MV-4-11 (cell line): ENCODE data around the gene DPY30.
A peak's percentile ranks its signal among the peaks of the same experiment; 100 is the strongest.

Experiments
- DNase-seq: peaks from one replicate; lab custom pipeline; 2025; lab: John Stamatoyannopoulos, UW

DPY30 gene

DNA sequence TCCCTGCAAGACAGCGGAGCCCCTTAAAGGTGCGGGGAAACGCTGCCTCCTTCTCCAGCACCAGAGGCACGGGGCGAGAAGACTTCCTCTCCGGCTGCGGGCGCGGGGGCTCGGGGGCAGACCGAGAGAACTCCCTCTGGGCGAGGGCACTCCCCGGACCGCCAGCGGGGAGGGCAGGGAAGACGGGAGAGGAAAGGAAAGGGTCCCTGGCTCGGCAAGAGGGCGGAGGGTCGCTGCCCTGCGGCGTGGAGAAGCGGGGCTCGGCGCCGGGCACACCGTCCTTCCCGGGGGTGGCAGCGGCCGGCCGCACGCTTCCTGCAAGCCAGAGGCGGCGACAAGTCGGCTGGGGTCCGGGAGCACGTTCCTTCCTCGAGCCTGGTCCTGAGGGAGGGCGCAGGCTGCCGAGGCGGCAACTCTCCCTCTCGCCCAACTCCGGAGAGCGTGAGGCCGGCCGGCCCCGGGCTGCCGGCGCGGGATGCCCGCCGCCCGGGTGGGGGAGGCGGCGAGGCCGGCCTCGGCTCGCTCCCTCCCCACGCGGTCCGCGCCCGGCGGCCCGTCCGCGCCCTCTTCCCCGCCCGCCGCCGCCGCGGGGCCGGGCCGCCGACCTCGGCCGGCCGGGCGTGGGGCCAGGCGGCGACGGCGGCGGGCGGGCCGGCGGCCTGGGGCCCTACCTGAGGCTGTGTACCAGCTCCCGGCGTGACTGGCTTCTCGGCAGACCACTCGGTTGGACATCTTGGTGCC lies 29.9 kb downstream of the DPY30 start:
- DNase-seq: no peak

DNA sequence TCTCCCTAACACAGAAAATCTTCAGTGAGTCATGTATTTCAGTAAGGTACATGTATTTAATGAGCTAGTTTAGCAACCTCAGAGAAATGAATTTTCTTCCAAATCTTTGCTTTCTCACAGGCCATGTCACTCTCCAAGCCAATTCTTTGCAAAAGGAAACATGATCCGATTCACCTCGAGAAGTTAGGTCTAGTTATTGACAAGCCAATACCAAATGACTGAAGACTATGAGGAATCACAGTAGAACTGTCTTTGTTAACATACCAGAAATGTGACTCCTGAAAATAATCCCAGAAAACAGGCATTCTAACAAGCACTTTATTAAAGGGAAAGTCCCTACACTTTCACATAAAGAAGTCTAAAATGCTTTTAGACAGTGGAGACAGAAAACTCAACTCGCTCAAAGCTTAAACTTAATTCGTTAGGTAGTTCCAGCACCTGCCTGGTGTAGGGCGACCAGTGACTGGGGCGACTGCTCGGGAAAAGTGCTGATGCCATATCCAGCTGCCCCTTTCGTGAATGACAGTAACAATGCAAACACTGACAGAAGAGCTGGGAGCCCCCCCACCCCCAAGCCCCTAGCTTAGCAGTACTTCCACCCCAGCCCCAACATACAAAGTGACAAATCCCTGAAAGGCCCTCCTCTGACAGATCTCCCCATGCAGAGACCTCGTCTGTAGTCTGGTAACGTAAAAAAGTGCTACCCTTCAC lies 30.6 kb downstream of the DPY30 start:
- no peak for DNase-seq

DNA sequence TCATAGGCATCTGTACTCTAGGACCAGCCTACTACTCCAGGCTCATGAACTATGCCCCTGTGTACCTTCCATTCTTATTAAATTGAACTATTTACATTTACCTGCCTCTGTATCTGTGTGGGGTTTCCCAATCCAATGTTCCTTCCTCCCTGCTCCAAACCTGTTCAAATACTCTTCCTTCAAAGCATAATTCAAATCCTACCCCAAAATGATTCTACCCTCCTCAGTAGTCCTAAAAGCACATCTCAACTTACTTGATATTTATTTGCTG lies 32.5 kb downstream of the DPY30 start:
- no peak for DNase-seq

DNA sequence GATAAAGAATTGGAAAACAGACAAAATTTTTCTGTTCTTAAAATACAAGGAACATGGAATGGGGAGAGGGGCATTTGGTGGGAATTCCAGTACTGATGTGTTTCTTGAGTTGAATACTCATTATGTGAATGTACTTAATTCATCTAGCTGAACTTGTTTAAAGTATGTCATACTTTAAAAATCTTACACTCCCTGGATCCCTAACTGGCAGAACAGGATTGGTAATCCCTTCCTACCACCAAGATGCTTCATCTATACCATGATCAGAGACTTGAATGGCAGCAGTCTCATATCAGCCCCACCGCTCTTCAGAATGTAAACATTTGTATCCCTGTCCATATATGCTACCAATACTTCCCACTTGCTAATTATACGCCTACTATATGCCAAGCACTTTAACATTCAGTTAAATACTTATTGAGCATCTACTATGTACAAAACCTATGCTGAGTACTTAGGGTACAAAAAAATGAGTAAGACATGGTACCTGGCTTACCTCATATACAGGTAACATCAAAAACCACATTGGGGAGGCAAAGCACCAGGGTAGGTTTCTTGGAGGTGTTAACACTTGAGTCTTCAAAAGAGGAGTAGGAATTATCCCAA lies 34.1 kb downstream of the DPY30 start:
- DNase-seq: no peak

DNA sequence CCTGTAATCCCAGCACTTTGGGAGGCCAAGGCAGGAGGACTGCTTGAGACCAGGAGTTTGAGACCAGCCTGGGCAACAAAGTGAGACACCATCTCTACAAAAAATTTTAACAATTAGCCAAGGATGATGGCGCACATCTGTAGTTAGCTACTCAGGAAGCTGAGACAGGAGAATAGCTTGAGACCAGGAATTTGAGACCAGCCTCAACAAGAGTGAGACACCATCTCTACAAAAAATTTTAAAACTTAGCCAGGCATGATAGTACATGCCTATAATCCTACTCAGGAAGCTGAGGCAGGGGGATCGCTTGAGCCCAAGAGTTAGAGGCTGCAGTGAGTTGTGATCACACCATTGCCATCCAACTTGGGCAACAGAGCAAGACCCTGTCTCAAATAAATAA lies 35.8 kb downstream of the DPY30 start:
- no peak for DNase-seq

DNA sequence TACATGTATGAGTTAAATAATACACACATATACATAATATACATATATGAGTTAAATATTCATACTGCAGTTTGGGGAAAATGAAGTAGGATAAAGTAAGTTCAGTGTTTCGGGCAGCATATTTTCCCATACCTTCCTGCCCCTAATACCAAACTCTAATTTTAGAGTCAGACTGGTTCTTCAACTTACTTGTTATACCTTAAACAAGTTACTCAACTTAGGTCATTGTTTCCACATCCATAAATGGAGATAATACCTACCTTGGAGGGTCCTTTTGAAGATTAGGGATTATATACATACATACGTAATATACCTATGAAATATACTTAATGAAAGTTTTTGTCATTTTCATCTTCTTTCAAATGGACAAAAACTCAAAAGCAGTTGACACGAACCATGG lies 37.2 kb downstream of the DPY30 start:
- no peak for DNase-seq

DNA sequence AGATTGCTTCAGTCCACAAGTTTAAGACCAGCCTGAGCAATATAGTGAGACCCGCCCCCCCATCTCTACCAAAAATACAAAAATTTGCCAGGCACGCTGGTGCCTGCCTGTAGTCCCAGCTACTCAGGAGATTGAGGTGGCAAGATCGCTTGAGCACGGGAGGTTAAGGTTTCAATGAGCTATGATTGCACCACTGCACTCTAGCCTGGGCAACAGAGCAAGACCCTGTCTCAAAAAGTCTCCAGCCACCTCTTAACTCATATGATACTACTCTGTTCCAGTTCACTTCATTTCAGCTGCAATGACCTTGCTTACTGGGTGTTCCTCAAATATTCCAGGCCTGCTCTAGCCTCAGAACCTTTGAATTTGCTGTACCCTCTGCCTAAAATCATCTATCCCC lies 40.2 kb downstream of the DPY30 start:
- DNase-seq: no peak

DNA sequence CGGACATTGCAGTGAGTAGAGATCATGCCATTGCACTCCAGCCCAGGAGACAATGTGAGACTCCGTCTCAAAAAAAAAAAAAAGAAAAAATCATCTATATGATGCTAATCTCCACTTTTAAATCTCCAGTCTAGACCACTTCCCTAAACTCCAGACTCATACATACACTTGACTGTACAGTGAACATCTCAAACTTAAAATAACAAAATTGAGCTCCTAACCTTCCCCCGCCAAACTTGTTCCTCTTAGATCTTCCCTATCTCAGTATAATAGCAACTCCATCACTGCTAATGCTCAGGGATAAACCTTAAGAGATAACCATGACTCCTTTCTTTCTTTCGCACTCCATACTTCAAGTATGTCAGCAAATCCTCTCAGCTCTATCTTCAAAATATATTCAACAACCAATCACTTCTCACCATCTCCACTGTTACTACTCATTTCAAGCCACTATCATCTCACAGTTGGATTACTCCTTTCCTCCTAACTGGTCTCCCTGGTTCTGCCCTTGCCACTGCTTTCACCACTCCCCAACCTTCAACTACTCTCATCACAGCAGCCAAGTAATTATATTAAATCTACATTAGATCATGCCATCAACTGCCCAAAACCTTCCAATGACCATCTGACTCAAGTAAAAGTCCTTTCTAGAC lies 40.7 kb downstream of the DPY30 start:
- DNase-seq: peak; percentile 80

DNA sequence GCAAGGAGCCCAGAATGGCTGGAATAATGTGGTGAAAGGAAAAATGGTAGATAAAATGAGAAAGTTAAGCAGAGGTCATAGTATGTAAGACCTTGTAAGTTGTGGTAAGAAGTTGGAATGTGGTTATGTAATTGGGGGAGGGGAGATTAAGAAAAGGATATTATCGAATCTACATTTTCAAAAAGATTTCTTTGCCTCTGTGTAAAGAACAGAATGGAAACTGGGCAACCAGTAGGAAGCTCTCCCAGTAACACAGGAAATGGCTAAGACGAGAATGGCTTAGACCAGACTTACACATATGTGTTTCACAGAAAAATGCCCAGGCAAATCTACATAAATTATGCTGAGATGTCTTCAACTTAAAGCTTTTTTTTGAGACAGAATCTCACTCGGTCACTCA lies 42.0 kb downstream of the DPY30 start:
- DNase-seq: peak; percentile 38

DNA sequence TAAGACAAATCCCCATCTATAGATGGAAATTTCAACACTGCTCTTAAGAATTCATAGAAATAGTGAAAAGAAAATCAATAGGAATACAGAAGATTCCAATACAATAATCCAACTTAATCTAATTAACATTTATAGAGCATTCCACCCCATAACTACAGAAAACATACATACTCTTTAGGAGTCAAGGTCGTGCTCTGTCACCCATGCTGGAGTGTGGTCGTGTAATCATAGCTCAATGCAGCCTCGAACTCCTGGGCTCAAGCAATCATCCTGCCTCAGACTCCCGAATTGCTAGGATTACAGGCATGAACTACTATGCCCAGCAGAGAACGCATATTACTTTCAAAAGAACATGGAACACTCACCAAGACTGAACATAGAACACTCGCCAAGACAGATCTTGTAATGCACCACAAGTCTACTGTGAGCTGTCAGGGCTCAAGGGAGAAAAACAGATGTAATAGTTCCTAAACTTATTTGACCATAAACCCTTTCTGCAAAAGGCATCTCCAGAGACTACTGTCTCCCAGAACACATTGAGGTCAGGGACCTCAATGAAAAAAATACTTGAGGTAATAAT lies 42.9 kb downstream of the DPY30 start:
- DNase-seq: no peak

DNA sequence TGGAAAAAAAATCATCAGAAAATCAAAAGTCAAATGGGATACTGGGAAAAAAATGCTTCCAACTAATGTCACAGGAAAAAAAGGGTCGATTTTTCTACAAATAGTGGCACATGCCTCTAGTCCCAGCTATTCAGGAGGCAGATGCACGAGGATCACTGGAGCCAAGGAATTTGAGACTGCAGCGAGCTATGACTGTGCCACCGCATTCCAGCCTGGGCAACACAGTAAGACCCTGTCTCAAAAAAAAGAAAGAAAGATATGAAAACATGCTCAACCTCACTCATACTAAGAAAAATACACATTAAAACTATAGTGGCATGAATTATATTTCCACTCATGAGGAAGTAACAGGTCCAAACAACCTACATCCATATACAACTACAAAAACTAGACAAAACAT lies 46.7 kb downstream of the DPY30 start:
- no peak for DNase-seq

DNA sequence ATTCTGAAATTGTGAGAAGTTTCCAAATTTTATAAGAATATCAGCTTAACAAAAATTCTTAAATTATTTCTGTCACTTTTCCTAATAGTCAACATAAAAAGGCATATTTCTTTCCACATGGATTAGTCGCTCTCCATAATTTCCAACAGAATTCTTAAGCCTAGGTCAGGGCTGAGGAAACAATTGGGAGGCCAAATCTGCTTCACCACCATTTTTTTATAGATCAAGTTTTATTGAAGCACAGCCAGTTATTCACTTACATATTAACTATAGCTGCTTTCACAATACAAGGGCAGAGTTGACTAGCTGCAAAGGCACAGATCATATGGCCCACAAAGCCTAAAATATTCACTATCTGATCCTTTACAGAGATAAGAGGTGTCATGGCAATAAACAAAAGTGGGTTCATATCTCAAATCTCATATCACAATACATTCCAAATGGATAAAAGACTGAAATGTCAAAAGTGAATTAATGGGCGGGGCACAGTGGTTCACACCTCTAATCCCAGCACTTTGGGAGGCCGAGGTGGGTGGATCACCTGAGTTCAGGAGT lies 47.5 kb downstream of the DPY30 start:
- no peak for DNase-seq

DNA sequence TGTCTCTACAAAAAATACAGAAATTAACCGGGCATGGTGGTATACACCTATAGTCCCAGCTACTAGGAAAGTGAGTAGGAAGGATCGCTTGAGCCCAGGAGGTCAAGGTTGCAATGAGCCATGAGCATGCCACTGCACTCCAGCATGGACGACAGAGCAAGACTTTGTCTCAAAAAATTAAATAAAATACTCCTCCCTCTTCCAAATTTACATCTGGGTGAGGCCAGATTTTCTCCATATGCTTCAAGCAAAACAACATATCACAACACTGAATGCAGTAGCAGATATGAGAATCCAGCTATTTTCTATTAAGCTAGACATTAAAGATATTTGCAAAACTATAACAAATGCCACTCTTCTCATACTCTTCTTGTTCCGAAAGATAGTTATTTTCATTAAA lies 49.7 kb downstream of the DPY30 start:
- DNase-seq: no peak

DNA sequence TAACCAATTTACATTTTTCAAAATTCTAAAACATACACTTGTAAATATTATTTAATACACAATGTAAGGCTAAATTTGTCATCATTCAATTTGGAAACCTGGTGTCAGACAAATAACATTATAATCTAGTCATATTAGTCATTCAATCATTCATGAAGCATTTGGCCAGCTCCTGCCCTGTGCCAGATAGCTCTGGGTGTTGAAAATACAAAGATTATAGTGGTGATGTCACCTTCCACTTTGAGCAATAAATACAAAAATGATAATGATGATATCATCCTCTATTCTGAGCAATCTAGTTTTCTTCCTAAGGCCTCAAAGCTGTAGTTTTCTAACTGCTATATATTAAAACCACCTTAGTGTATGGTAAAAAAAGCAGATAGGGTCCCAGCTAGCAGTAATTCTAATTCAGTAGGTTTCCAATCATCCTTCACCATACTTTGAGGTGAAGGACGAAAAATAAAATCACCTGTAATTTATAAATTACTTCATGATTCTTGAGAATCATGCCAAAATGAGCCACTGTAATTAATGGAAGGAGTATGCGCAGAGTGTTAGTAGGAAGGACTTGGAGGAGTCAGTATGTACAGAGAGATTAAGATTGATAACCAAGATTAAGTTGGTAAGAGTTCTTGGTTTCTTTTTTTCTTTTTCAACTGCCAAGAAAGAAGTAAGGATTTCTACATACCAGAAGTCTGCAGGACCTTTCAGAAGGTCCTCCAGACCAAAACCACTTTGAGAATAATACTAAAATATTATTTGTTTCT lies 52.0 kb downstream of the DPY30 start:
- DNase-seq: no peak

DNA sequence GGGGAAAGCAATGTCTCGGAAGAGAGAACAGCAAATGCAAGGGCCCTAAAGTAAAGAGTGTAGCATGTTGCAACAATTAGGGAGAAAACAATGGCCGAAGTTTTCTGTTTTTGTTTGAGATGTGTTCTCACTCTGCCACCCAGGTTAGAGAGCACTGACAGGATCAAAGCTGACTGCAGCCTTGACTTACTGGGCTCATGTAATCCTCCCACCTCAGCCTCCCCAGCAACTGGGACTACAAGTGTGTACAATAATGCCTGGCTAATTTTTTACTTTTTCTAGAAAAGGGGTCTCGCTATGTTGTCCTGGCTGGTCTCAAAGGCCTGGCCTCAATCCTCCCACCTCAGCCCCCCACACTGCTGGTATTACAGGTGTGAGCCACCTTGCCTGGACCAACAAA lies 52.7 kb downstream of the DPY30 start:
- DNase-seq: no peak

DNA sequence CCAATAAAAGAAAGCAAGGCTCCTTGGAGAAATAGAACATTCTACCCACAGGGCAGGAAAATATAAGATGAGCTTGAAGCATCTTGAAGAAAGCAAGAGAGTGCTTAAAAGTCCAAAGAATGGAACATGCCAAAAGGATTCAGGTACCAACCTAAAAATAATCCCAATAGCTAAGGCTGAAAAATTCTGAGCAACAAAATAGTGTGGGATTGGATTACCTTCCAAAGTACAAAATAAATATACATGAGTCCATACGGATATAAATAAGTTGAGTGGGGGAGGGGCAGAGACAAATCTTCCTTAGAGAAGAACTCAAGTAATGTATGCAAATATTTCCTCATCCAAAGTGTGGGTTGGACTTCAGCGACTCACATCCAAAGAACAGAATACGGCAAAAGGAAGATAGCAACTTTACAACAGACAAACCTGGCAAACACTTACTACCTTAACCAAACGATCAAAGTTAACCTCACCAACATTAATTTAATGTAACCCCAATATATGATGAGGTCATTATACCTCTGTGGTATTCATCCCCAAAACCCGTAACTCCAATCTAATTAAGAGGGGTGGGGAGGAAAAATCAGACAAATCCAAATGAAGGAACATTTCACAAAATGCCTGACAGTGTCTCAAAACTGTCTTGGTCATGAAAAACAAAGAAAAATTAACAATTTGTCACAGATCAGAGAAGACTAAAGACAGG lies 55.7 kb downstream of the DPY30 start:
- no peak for DNase-seq

DNA sequence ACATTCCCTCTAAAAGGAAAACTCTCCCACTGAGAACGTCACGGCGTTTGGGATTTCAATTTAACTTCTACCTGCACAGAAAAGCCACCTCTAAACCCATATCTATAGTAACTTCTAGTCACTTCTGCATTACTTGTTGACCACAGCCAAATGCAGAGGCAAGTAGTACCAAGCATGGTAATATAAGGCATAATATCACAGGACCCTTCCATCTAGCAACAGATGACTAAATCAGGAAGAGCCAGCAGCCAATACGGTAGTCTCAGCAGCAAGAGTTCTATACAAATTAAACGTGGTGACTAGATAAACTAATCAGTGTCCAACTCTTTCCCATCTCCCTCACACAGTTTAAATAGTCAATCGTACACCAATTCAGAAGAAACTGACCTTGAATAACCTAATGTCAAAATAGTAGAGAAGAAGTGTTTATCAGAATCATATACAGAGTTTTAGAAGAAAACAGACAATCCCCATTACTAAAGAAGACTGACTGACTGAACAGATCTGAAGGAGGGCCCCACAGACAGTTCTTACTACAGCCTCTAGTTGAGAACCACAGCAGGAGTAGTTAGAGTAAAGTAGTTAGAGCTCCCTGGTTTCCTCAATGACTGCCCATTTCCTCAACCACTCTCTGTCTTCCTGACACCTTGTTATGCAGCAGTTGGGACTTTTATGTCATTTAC lies 58.8 kb downstream of the DPY30 start:
- peak; percentile 44 for DNase-seq

DNA sequence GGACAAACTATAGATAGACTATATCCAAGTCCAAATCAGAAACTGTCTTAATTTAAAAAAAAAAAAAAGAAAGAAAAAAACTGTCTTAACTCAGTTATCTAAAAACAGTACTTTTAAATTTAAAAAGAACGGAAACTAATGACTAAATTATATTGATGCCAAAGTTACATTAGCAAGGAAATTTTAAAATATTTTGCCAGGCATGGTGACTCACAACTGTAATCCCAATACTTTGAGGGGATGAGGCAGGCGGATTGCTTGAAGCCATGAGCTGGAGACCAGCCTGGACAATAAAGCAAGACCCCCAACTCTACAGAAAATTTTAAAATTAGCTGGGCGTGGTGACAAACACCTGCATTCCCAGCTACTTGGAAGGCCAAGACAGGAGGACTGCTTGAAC lies 59.6 kb downstream of the DPY30 start:
- no peak for DNase-seq

DNA sequence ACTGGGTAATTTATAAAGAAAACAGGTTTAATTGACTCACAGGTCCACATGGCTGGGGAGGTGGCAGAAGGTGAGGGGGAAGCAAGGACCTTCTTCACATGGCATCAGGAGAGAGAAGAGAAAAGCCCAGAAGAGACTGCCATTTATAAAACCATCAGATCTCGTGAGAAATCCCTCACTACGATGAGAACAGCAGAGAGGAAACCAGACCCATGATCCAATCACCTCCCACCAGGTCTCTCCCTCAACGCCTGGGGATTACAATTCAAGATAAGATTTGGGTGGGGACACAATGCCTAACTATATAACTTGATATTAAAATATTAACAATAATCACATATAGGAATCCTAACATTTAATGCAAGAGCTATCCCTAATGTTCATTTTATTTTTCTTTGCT lies 60.6 kb downstream of the DPY30 start:
- DNase-seq: no peak

DNA sequence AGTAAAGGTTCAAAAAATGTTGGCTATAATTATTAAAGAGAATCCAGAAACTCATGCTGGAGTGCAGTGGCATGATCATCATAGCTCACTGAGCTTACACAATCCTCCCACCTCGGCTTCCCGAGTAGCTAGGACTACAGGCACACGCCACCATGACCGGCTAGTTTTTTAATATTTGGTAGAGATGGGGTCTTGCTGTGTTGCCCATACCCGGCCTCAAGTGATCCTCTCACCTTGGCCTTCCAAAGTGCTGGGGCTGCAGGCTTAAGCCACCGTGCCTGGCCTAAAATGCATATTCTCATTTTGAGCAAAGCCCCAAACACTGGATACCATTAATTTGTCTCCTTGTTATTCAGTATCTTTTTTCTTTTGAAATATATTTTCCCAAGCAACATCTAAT lies 61.2 kb downstream of the DPY30 start:
- DNase-seq: no peak
